Tibial nerve (tissue), 4 donors: ENCODE results near the gene TTC21A.

Experiments
- EP300 ChIP-seq, 2 donors: sonication (generic); formaldehyde crosslinking; IDR thresholded peaks; one replicate each; pipeline ENCODE4 v1.6.1; 2017; ENCODE audit warnings: antibody characterized with exemption in 2 of 2, mild to moderate bottlenecking in 1 of 2
- POLR2A ChIP-seq, 2 donors: fragments of 450-650 bp; IDR thresholded peaks; one replicate each; pipeline ENCODE4 v1.6.1; 2017; ENCODE audit warnings: antibody characterized with exemption in 2 of 2, mild to moderate bottlenecking in 2 of 2, moderate library complexity in 2 of 2
- TF ChIP-seq, protein P1 (sequence below), 5 experiments: fragments of 200-600 bp in 3 of 5; fragments of 450-650 bp in 2 of 5; sonication (generic) in 3 of 5; IDR thresholded peaks; one replicate each; pipeline ENCODE4 v1.5.1; 2016 to 2019; ENCODE audit warnings: antibody characterized with exemption in 5 of 5, mild to moderate bottlenecking in 3 of 5, moderate library complexity in 2 of 5

GRCh38 chr3:39101022-39101689, 6.3 kb upstream of the TTC21A start:
- no peak for TF ChIP-seq POLR2A (IDR thresholded peaks at IDR 0.05)
- TF ChIP-seq, protein P1, sequence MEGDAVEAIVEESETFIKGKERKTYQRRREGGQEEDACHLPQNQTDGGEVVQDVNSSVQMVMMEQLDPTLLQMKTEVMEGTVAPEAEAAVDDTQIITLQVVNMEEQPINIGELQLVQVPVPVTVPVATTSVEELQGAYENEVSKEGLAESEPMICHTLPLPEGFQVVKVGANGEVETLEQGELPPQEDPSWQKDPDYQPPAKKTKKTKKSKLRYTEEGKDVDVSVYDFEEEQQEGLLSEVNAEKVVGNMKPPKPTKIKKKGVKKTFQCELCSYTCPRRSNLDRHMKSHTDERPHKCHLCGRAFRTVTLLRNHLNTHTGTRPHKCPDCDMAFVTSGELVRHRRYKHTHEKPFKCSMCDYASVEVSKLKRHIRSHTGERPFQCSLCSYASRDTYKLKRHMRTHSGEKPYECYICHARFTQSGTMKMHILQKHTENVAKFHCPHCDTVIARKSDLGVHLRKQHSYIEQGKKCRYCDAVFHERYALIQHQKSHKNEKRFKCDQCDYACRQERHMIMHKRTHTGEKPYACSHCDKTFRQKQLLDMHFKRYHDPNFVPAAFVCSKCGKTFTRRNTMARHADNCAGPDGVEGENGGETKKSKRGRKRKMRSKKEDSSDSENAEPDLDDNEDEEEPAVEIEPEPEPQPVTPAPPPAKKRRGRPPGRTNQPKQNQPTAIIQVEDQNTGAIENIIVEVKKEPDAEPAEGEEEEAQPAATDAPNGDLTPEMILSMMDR (IDR thresholded peaks at IDR 0.05) = peak; percentile 32 to 54 (median 43)
- no peak for TF ChIP-seq EP300 (IDR thresholded peaks at IDR 0.05)
